ENCODE measurements around the gene RGS5.

- TF ChIP-seq YY1 (IDR thresholded peaks at IDR 0.05; ENCODE audit: insufficient read depth, insufficient read length) (no peak), ZNF274 (IDR thresholded peaks at IDR 0.05; ENCODE audit: low read depth, low read length) (no peak)
These were observed 74.4 kb downstream of the RGS5 start for GRCh38 chr1:163128282-163128681.

Measured in NT2/D1 (cell line).